Activated T-cell treated with anti-CD3 and anti-CD28 coated beads for 4 hours (primary cell): ENCODE results near the gene KLHL40.

ENCODE experiments used
- DNase-seq: peaks from one replicate; pipeline ENCODE4 v3.0.0-alpha.2; 2020

Gene KLHL40, protein sequence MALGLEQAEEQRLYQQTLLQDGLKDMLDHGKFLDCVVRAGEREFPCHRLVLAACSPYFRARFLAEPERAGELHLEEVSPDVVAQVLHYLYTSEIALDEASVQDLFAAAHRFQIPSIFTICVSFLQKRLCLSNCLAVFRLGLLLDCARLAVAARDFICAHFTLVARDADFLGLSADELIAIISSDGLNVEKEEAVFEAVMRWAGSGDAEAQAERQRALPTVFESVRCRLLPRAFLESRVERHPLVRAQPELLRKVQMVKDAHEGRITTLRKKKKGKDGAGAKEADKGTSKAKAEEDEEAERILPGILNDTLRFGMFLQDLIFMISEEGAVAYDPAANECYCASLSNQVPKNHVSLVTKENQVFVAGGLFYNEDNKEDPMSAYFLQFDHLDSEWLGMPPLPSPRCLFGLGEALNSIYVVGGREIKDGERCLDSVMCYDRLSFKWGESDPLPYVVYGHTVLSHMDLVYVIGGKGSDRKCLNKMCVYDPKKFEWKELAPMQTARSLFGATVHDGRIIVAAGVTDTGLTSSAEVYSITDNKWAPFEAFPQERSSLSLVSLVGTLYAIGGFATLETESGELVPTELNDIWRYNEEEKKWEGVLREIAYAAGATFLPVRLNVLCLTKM

DNA sequence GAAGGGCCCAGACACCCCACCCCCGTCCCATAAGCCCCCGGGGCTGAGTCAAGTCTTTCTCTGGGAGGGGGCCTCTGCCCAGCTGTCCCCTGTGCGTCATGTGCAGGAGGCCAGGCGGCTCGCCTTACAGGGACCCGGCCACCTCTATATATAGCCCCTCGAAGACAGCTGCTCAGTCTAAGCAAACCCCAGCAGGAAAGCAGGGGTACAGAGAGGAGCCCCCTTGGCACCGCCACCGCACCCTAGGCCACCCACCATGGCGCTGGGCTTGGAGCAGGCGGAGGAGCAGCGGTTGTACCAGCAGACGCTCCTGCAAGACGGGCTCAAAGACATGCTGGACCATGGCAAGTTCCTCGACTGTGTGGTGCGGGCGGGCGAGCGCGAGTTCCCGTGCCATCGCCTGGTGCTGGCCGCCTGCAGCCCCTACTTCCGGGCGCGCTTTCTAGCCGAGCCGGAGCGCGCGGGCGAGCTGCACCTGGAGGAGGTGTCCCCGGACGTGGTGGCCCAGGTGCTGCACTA lies at the start of gene KLHL40:
TSS of gene KLHL40 (plus strand) at position 175 of the 519 bp plus-strand sequence. CDS start at position 257, 82 bp downstream.
- no peak for DNase-seq

DNA sequence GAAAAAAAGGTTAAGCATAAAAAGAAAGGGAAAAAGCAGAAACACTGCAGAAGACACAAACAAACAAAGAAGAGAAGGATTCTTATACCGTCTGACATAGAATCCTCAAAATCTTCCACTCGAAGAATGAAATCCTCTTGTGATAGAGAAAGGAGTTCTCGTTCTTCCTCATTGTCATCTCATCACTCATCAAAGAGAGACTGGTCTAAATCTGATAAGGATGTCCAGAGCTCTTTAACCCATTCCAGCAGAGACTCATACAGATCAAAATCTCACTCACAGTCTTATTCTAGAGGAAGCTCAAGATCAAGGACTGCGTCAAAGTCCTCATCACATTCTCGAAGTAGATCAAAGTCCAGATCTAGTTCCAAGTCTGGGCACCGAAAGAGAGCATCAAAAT lies 48.3 kb upstream of the KLHL40 start:
- DNase-seq, result no peak

DNA sequence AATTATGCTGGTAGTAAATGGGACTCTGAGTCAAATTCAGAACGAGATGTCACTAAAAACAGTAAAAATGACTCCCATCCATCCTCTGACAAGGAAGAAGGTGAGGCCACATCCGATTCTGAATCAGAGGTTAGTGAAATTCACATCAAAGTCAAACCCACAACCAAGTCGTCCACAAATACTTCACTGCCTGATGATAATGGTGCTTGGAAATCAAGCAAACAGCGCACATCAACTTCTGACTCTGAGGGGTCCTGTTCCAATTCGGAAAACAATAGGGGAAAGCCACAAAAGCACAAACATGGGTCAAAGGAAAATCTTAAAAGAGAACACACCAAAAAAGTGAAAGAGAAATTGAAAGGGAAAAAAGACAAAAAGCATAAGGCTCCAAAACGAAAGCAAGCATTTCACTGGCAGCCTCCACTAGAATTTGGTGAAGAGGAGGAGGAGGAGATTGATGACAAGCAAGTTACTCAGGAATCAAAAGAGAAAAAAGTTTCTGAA lies 46.9 kb upstream of the KLHL40 start:
- no peak for DNase-seq

DNA sequence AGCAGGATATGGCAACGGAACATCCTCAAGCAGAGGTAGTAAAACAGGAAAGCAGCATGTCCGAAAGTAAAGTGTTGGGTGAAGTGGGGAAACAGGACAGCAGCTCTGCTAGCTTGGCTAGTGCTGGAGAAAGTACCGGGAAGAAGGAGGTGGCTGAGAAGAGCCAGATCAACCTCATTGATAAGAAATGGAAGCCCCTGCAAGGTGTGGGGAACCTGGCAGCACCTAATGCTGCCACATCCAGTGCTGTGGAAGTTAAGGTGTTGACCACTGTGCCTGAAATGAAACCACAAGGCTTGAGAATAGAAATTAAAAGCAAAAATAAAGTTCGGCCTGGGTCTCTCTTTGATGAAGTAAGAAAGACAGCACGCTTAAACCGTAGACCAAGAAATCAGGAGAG lies 46.1 kb upstream of the KLHL40 start:
- no peak for DNase-seq

DNA sequence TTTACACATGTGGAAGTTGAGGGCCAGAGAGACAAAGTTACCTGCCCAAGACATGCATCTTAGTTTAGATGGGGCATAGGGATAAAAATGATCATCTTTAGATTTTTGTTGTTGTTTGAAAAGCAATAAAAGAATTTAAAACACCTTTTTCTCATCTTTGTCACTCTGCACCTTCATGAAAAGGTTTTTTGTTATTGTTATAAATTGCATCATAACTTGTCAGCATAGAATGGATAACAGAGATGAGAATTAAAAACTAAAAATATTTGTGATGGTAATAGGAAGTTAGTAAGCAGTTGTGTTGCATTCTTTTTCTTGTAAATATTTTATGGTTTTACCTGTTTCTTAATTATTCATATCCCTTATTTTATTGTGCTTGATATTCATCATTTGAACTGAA lies 45.2 kb upstream of the KLHL40 start:
- no peak for DNase-seq

DNA sequence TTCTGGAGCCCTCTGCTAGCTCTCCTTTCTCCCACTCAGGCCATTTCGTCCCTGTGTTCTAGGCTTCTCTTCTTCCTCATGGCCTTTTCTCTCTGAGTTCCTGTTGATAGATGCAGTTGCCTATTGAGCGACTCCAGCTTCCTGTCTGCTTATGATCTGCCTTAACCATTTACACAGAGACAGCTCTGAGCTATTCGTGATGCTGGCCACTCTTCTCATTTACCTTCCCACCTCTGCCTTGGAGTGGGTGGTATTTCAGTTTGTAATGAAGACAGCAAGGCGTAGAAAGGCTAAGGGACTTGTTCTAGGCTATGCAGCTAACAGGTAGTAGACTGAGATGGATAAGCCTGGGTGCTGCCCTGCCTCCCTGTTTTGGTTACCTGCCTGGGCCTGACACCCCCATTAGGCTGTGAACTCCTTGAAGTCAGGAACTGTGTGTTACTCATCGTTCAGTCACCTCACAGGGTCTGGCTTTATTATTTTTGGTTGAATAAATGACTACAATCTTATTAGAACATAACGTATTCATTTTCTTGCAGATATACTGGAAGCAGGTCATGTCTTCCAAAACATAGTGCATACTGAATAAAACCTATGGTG lies 44.5 kb upstream of the KLHL40 start:
- no peak for DNase-seq

DNA sequence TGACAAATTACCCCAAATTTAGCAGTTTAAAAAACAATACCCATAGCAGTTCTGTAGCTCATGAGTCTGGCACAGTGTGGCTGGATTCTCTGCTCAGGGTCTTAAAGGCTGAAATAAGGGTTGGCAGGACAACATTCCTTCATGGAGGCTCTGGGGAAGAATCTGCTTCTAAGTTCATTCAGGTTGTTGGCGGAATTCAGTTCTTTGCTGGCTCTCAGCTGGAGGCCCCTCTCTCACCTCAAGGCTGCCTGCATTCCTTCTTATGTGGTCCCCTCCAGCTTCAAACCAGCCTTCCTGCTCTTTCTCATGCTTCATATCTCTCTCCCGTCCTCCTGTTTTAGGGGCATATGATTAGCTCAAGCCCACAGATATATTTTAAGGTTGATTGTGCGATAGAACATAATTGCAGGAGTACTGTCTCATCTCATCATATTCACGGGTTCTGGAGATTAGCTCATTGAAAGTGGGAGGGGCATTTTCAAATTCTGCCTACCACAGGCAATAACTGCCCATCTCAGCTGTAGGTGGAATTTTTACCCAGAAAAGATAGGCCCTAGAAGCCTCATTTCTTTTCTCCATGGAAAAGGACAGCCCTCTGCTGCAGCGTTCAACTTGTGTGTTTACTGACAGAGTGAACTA lies 37.4 kb upstream of the KLHL40 start:
- no peak for DNase-seq

DNA sequence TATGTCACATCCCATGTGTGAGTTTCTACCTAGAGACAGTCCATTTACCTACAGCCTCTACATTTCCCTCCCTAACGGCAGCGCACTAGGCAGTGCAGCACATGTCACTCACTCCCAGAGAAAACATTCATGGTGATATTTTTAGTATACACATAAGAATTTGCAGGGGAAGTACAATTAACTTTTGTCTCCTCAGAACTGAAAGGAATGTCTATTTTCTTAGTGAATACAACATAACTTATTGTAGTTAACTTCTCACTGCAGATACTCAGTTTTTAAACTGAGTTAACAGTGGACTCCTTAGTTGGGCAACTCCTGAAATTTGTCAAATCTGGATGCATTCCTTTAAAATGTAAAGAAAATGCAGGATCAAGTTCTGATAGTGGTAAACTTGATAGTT lies 36.3 kb upstream of the KLHL40 start:
- no peak for DNase-seq

DNA sequence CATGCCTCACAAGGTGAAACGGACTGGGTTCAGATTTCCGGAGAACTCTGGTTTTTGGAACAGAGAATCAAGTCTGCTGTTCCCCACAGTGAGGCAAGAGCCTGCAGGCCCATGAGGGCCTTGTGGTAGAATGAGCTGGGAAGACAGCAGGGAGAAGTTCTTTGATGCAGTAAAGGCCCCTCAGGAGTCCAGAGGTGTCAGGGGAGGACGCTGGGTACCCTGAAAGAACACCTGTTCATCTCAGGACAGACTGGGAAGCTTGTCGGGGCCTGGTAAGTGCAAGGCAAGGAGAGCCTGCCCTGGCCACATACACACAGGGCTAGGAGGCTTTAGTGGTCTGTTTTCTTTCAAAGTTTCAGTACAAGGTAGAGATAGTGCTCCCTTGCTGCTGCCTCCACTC lies 35.6 kb upstream of the KLHL40 start:
- no peak for DNase-seq

DNA sequence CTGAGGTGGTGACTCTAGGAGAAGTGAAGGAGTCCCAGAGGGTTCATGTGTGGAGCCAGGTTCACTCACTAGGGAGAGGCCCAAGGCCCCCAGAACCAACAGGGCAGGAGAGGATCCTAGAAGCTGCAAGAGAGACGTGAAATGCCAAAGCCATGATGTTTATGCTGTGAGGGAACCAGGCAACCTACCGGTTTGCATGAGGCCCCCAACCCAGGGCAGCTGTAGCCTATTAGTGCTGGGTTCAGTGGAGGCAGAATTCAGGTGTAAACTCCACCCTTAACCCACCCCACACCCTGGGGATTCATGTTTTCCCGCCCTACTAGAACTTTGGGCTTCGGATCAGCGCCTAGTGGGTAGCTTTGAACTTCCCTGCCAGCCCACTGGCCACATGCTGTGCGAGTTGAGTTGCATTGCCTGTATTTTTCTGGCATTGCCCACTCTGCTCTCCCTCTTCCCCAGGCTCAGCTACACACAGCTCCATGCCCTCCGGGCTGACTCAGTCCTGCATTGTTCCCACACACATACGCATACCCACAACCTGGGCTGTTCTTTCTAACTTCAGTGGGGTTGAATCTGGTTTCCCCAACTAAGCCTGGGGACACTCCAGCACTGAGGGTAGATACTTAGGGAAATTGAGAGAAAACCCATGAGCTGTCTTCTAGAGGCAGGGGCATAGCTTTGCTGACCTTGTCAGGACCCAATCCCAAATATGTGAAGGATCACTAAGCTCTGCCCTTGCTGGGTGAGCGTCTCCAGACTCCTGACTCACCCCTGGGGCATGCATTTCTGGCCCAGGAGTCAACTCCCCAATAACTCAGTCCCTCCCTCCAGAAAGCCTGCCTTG lies 33.9 kb upstream of the KLHL40 start:
- no peak for DNase-seq

DNA sequence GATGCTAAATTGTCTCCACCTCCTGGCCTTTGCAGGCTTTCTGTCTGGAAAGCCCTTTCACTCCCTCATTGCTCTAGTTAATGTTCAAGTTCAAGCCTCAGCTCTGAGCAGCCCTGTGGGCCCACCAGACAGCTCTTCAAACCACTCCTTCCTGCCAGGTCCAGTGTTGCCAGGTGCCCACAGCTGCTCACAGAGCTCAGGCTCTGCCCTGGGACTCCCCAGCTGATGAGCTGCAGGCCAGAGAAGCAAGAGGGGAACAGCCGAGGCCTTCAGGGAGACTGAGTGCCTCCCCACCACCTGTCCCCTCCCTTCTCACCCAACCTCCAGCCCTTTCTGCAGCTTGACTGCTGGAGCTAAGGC lies 33.1 kb upstream of the KLHL40 start:
- DNase-seq, result no peak

DNA sequence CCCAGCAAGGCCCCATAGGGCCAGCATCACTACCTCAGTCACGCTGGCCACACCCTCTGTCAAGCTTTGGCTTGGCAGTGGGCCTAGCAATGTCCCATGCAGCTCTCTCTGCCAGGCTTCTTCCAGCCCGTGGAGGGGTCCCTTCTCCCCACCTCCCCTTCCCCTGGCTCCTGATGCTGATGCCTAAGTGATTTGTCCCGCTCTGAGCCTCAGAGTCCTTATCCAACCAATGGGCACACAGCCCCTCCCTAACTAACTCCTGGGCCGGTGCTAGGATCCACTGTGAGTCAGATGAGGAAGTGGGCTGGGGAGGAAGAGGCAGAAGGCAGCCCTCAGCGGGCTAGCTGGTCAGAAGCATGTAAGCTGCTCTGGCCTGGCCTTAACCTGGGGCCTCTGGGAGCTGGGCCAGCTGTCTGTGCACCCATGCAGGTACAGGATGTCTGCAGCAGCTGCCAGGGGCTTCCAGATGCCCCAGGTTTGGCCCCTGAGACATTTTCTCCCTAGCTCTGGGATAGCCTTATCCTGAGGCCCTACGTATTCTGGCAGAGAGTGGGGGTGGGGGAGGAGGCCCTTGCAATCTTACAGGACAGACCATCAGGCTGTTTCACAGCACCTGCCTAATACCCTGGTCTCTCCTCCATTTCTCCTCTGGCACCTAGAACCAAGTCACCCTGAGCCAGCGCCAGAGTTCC lies 32.6 kb upstream of the KLHL40 start:
- no peak for DNase-seq

DNA sequence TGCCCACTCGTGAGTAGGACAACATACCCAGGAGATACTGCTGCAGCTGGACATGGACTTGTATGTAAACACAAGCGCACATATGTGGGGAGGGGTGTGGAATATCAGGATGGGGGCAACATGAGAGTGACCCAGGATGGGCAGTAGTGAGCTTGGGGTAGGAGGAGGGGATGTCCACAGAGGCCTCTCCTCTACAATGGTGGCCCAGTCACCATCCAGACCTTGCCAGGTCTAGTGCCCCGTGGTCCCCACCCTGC lies 32.1 kb upstream of the KLHL40 start:
- DNase-seq, result no peak

DNA sequence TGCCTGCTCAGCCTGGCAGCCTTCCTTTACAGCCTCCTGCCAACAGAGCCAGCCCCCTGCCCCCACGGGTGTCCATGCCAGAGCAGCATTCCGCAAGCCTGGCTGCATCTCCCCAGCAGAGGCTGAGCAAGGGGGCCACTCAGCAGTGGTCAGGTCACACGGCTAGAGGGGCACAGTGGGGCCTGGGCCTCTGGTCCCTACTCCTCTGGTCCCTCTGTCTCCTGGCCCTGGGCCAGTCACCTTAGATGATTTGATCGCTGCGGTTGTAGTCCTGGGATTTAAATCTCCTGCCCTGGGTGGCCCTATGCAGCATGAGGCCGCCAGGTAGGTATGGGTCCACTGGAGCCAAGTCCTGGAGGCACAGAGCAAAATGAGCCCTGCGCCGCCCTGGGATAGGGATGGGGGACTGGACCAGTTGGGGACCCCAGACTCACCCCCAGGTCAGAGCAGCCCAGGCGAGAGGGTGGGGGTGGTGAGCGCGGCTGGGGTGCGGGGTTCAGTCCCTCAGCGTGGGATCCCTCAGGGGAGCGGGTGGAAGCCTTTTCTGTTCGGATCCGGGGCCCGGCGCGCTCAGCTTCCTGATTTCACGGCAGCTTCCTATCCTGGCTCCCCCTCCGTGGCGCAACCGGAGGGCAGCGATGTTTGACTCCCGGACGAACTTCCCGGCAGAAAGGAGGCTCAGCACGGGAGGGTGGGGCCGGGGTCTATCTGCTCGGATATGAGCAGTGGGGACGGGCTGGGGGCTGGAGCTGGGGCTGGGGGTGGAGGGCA lies 31.6 kb upstream of the KLHL40 start, which contains the start of gene ZBTB47:
TSS of gene ZBTB47 (plus strand) at position 138 of the 771 bp plus-strand sequence. CDS start 4,659 bp downstream, outside the sequence.
- DNase-seq, result no peak

DNA sequence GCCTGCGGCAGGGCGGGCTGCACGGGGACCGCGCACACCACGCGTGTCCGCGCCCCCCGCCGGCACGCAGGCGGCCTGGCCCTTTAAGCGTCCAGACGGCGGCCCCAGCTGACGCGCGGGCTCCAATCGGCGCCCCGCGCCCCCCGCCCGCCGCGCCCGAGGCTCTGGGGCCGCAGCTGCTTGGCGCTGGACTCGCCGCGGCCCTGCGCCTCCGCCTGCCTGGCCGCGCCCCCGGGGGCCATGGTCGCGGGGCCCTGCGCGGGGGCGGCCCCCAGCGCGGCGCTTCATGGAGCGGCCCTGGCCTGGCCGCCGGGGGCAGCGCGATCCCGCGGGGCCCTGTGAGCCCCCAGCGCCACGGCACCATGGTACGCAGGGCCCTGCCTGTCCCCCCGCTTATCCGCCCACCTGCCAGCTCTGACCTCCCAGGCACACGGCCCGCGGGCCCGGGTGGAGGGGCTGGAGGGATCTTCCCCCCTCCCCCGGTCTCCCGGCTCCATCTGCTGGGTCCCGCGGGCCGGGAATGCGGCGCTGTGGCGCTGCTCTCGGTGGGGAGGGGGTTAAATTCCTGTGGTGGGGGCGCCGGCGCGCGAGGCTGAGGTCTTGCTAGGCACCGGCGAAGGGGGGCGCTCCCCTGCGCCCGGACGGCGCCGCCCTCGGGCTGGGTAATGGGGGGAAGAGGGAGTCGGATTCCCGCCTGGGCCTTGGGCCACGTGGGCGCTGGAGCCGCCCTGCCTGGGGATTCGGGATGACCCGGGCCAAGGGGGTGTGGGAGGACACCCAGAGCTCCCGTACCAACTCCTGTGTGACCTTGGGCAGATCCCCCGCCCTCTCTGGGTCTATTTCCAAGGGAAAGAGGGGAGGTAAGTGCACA lies 30.8 kb upstream of the KLHL40 start:
- DNase-seq, result no peak

DNA sequence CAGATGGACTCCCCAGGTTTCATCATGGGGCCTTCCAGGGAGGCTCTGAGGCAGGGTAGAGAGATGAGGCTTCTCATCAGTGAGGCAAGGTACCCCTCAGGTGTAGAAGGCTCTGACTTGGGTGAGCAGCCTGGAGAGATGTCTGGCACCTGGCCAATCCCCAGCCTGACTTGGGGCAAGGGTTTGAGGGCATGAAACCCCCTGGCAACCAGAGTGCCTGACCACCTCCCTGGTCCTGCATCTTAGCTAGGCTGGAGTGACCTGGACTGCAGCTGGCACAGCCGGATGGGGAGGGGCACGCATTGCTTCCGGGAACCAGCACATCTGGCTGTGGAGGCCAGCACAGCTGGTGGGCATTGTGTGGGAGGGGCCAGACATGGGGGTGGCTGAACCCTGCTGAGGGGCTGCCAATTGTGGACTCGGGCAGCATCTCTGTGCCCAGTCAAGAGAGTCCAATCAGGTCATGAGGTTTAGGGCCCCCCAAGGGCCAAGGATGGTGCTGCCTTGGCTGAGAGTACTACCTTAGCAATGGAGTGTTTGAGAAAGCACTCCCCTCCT lies 29.9 kb upstream of the KLHL40 start:
- DNase-seq, result no peak

DNA sequence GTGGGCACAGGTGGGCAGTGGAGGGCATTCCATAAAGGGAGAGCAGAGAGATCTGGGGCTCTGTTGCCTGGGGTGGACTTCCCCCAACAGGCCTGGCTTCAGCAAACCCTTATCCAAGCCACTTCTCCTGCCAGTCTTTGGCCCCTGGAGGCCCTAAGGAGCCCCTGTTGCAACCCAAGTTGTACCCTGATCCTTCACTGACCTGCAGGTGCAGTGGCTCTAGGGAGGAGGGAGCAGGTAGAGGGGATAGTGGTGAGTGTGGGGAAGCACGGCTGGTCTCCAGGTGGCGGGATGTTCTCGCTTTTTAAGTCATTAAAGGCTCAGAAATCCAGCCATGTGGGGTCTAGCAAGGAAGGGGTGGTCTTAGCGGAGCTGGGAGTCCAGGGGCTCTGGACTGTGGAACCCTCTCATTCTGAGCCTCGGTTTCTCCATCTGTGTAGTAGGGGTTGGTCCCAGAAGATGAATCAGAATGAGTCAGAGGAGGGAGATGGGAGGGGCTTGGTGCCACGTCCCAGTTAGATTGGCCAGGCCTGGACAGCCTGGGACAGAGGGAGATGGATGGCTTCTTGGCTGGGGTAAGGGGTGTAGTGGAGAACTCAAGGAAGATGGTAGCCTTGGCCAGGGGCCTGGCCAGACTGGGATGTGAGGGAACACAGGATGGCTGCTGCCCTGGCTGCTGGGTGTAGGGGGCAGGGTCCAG lies 29.2 kb upstream of the KLHL40 start:
- DNase-seq, result no peak

DNA sequence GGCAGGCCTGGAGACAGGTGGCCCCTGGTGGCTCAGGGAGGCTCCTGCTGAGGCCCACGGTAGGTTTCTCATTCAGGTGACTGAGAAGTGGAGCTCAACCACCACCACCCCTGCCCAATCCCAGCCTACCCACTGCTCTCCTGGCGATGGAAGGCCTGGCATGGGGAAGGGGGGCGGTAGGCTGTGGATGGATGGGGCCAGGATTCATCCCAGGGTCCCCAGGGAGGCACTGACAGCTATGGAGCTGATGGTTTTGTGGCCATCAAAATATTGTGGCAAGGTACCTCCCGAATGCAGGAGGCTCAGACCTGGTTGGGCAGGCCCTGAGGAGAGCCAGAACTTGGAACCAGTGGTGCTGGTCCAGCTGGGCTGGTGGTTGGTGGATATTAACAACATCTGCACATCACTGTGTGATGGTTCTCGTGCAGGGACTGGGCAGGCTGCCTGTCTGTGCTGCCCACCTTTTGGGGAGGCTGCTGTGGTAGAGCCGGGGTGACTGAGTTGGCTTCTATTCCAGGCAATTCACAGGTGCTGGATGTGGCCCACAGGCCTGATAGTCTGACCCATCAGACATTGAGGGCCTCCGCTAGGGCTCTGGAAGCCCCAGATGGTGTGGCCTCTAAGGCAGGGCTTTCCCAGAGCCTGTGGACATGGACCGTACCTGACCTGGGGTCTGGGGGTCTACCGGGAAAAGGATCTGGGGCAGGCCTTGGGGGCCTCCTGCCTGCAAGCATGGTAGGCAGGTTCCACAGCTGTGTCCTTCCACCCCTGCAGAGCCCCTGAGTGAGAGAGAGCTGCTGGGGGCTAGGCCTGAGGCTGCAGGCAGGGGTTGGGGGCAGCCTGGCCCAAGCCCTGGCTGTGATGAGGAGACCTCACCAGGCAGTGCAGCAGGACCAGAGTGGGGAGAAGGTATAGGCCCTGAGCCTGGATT lies 28.4 kb upstream of the KLHL40 start:
- DNase-seq, result no peak
